GM20000 (cell line): ENCODE measurements around the gene IL17RD.

Experiments used
- DNase-seq: peaks from one replicate; pipeline ENCODE4 v3.0.0; 2012; ENCODE audit warnings: low spot score
- CTCF ChIP-seq: IDR thresholded peaks from 2 replicates; pipeline ENCODE4 v1.5.1; 2012; ENCODE audit warnings: mild to moderate bottlenecking, control low read depth; ENCODE audit errors: extremely low read depth, missing control alignments

IL17RD gene

DNA sequence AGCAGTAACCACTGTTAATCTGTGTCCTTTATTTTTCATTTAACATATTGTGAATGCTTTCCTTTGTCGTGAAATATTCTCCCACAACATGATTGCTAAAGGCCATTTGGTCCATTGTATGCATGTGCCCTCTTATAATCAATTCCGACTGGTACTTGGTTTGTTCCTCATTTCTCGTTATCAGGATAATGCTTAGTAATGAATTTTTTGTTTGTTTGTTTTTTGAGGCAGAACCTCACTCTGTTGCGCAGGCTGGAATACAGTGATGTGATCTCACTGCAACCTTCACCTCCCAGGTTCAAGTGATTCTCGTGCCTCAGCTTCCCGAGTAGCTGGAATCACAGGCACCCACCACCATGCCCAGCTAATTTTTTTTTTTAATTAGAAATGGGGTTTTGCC lies 82.7 kb downstream of the IL17RD start:
- no peak for DNase-seq
- no peak for TF ChIP-seq CTCF

- no peak for DNase-seq
- no peak for TF ChIP-seq CTCF
These were observed 84.0 kb downstream of the IL17RD start for GRCh38 chr3:57081173-57081572.

- no peak for DNase-seq
- no peak for TF ChIP-seq CTCF
These were observed 85.0 kb downstream of the IL17RD start for GRCh38 chr3:57080171-57080570.

DNA sequence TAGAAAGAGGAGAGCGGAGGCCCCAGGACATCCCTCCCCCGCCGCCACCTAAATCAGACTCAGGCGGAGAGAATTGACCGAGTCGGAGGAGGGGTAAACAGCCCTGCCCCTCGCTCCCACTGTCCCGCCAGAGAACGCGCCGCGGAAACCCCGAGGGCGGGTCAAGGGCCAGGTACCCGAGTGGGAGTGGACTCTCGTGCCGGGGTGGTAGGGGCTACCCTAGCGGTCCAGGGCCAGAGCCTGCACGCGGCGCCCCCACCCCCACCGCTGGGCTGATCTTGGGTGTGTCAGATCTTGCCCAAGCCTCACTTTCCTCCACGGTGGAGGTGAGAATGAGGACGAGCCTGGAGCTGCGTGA lies 85.7 kb downstream of the IL17RD start:
- DNase-seq, result no peak
- no peak for TF ChIP-seq CTCF

GRCh38 chr3:57078635-57079473 lies 86.3 kb downstream of the IL17RD start:
- TF ChIP-seq CTCF, result no peak
- peak; percentile 79 for DNase-seq

- DNase-seq, result peak; percentile 63
- TF ChIP-seq CTCF, result no peak
These were observed 86.9 kb downstream of the IL17RD start for GRCh38 chr3:57078344-57078634.

- DNase-seq, result no peak
- no peak for TF ChIP-seq CTCF
These were observed 87.4 kb downstream of the IL17RD start for GRCh38 chr3:57077630-57078343.
